DND-41 (cell line): ENCODE data around the gene BOD1.

ENCODE experiments used
- ATAC-seq: fragments of 200-7000 bp; cut with Tn5 transposase; 3 replicates; pipeline ENCODE4 v1.9.1; 2021; ENCODE audit warnings: low read depth; ENCODE audit not compliant: insufficient read depth
- DNase-seq: peaks from one replicate; pipeline ENCODE4 v3.0.0-alpha.2; 2020
- H2AFZ ChIP-seq: 2 replicates; pipeline ENCODE4 v1.6.0; 2012; ENCODE audit warnings: low read depth, low read length
- H3K27ac ChIP-seq: 2 replicates; pipeline ENCODE4 v1.5.1; 2012; ENCODE audit warnings: low read length, inconsistent platforms
- H3K27me3 ChIP-seq: fragments of 200-600 bp; sonication (generic); 2 replicates; pipeline ENCODE4 v1.6.0; 2012; ENCODE audit warnings: low read length, mild to moderate bottlenecking, inconsistent platforms; ENCODE audit not compliant: insufficient read depth, poor library complexity
- H3K36me3 ChIP-seq: 2 replicates; pipeline ENCODE4 v1.5.1; 2012; ENCODE audit warnings: low read length, inconsistent platforms; ENCODE audit not compliant: insufficient read depth
- H3K4me1 ChIP-seq: 2 replicates; pipeline ENCODE4 v1.5.1; 2012; ENCODE audit warnings: mild to moderate bottlenecking, low read length; ENCODE audit not compliant: insufficient read depth
- H3K4me2 ChIP-seq: 2 replicates; pipeline ENCODE4 v1.6.0; 2012; ENCODE audit warnings: mild to moderate bottlenecking, moderate library complexity, low read length, inconsistent platforms; ENCODE audit not compliant: insufficient read depth
- H3K4me3 ChIP-seq, 2 experiments: fragments of 200-600 bp in 1 of 2; shearing (Covaris generic) in 1 of 2; 2 replicates each; pipeline ENCODE4 v1.5.1; 2012 to 2016; ENCODE audit warnings: inconsistent platforms in 2 of 2, low read length in 2 of 2, mild to moderate bottlenecking in 2 of 2, low read depth in 1 of 2, moderate library complexity in 1 of 2
- H3K79me2 ChIP-seq: 2 replicates; pipeline ENCODE4 v1.6.0; 2012; ENCODE audit warnings: low read length, inconsistent platforms; ENCODE audit not compliant: insufficient read depth
- H3K9ac ChIP-seq: 2 replicates; pipeline ENCODE4 v1.6.0; 2012; ENCODE audit warnings: low read depth, mild to moderate bottlenecking, inconsistent platforms, low read length, moderate library complexity
- H3K9me3 ChIP-seq: 2 replicates; pipeline ENCODE4 v1.5.1; 2012; ENCODE audit warnings: low read length, moderate library complexity, mild to moderate bottlenecking, inconsistent platforms; ENCODE audit not compliant: insufficient read depth, severe bottlenecking
- H4K20me1 ChIP-seq: 2 replicates; pipeline ENCODE4 v1.6.0; 2012; ENCODE audit warnings: low read length; ENCODE audit not compliant: insufficient read depth
- EZH2 ChIP-seq: IDR thresholded peaks from 3 replicates; pipeline ENCODE4 v1.6.1; 2012; ENCODE audit warnings: borderline replicate concordance, low read depth, mild to moderate bottlenecking, moderate library complexity, low read length, inconsistent platforms; ENCODE audit not compliant: severe bottlenecking
- TF ChIP-seq, protein P1 (sequence below): IDR thresholded peaks from 2 replicates; pipeline ENCODE4 v1.5.1; 2012; ENCODE audit warnings: borderline replicate concordance, low read length, moderate library complexity, mild to moderate bottlenecking; ENCODE audit not compliant: poor library complexity, severe bottlenecking; ENCODE audit errors: extremely low read depth

The BOD1 gene

DNA sequence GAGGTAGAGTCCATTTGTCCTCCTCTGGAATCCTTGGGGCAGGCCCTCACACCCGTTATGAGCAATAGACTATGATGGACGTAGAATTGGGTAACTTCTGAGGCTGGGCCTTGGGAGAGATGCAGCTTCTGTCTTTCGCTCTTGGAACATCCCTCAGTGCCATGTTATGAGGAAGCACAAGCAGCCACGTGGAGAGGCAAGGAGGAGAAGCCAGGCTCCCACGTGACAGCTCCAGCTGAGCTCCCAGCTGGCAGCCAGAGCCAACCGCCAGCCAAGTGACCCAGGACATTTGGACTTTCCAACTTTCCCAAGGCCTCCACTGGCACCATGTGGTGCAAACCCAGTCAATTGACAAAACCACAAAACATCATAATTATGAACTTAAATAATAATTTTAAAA is 43.0 kb upstream of the BOD1 start:
- TF ChIP-seq EZH2 = no peak
- TF ChIP-seq, protein P1, sequence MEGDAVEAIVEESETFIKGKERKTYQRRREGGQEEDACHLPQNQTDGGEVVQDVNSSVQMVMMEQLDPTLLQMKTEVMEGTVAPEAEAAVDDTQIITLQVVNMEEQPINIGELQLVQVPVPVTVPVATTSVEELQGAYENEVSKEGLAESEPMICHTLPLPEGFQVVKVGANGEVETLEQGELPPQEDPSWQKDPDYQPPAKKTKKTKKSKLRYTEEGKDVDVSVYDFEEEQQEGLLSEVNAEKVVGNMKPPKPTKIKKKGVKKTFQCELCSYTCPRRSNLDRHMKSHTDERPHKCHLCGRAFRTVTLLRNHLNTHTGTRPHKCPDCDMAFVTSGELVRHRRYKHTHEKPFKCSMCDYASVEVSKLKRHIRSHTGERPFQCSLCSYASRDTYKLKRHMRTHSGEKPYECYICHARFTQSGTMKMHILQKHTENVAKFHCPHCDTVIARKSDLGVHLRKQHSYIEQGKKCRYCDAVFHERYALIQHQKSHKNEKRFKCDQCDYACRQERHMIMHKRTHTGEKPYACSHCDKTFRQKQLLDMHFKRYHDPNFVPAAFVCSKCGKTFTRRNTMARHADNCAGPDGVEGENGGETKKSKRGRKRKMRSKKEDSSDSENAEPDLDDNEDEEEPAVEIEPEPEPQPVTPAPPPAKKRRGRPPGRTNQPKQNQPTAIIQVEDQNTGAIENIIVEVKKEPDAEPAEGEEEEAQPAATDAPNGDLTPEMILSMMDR = no peak
- H3K27ac ChIP-seq = no peak overlapping the region
- H4K20me1 ChIP-seq = no peaks in the 10 kb centered on the region
- no peaks in the 10 kb centered on the region for H3K79me2 ChIP-seq
- H2AFZ ChIP-seq = no peak overlapping the region
- H3K36me3 ChIP-seq = no peaks in the 10 kb centered on the region
- H3K4me3 ChIP-seq = no peak overlapping the region
- H3K27me3 ChIP-seq = no peaks in the 10 kb centered on the region
- no peak for DNase-seq
- ATAC-seq = no peak
- H3K4me1 ChIP-seq = no peaks in the 10 kb centered on the region
- H3K4me2 ChIP-seq = no peak overlapping the region
- no peak overlapping the region for H3K9ac ChIP-seq
- no peaks in the 10 kb centered on the region for H3K9me3 ChIP-seq

DNA sequence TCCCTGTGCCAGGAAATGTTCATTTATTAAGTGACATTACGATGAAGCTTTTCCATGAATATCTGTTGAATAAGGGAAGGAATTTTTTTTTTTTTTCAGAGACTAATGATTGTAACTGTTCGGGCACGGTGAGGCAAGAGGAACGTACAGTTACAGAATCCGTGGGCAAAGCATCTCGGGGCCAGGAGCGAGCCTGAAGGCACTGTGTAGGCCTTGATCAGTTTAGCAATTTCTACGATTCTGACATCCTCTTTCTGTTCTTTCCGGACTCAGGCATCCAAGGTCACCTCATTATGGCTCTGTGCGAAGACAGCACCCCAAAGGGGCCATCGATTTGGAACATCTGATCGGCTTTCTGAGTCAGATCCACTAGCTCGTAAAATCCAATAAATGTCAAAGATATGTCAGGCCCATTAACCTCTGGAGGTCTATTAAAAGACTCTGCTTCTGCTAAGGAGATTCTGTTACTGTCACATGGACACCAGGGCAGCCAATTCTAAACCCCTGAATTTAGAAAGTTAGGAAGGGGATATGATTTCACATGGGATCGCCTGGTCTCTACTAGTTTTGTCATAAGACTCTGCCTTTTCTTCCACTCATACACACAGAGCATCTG is 41.4 kb upstream of the BOD1 start:
- H3K27me3 ChIP-seq = no peaks in the 10 kb centered on the region
- no peak overlapping the region for H2AFZ ChIP-seq
- no peak overlapping the region for H3K4me3 ChIP-seq
- no peaks in the 10 kb centered on the region for H4K20me1 ChIP-seq
- ATAC-seq = no peak
- no peak overlapping the region for H3K27ac ChIP-seq
- no peaks in the 10 kb centered on the region for H3K9me3 ChIP-seq
- no peaks in the 10 kb centered on the region for H3K79me2 ChIP-seq
- DNase-seq = no peak
- TF ChIP-seq EZH2 = no peak
- TF ChIP-seq, protein P1 = no peak
- no peak overlapping the region for H3K4me2 ChIP-seq
- H3K9ac ChIP-seq = no peak overlapping the region
- no peaks in the 10 kb centered on the region for H3K36me3 ChIP-seq
- no peaks in the 10 kb centered on the region for H3K4me1 ChIP-seq

DNA sequence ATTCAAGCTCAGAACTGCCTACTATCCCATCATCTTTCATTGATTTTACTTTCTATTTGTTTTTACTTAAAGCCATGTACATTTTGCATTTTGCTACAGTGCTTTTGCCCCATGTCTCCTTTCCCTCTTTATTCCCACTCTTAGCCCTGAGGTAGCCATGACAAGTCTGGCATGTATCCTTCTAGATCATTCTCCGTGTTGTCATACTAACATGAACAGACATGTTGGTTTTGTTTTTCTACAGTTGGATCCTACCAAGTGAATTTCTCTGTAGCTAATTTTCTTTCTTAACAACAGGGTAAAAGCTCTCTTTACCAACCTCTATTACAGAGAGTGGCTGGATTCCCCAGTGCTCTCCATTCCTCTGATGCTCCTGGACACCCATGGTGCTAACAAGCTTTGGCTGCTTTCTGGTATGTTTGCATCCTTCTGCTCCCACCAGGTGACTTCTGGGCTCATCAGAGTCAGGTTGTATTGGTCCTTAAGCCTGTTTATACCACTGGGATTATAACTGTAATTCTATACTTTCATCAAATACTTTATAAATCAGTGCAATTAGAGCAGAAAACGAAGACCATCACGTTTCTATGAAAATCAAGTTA is 38.8 kb upstream of the BOD1 start:
- no peaks in the 10 kb centered on the region for H3K9me3 ChIP-seq
- no peaks in the 10 kb centered on the region for H3K27me3 ChIP-seq
- no peaks in the 10 kb centered on the region for H3K4me1 ChIP-seq
- no peak for ATAC-seq
- H3K9ac ChIP-seq = no peak overlapping the region
- no peak overlapping the region for H3K4me3 ChIP-seq
- H4K20me1 ChIP-seq = no peaks in the 10 kb centered on the region
- no peak overlapping the region for H3K27ac ChIP-seq
- no peak overlapping the region for H2AFZ ChIP-seq
- no peak for DNase-seq
- H3K79me2 ChIP-seq = no peaks in the 10 kb centered on the region
- TF ChIP-seq, protein P1 = no peak
- no peak for TF ChIP-seq EZH2
- no peaks in the 10 kb centered on the region for H3K36me3 ChIP-seq
- H3K4me2 ChIP-seq = no peak overlapping the region
